HCT116 (cell line): ENCODE measurements around the gene POC1A. TPM values are rescaled to one million over a fixed set of nuclear protein-coding genes. Genes with fewer than 3 reads are reported as not detected.

Experiments used
- ATAC-seq: fragments of 200-7000 bp; cut with Tn5 transposase; 2 replicates; pipeline ENCODE4 v1.9.1; 2020; ENCODE audit warnings: mild to moderate bottlenecking, moderate library complexity
- BruUV-seq: library from RNA; stranded (reverse); fragments of 400-500 nt; replicated peaks from 2 replicates; lab custom pipeline; 2021; lab: Mats Ljungman, UMichigan
- CTCF ChIA-PET: fragments of 300-600 bp; sonication (Branson Sonifier 250); formaldehyde crosslinking; loops from one replicate; lab custom pipeline; 2021; ENCODE audit warnings: antibody characterized with exemption; lab: Charles Lee
- POLR2A ChIA-PET: fragments of 300-600, 350-600 bp; sonication (Branson Sonifier 250); formaldehyde crosslinking; loops from one replicate; lab custom pipeline; 2021; ENCODE audit warnings: antibody characterized with exemption; lab: Charles Lee
- RAD21 ChIA-PET, 2 experiments: fragments of 300-600 bp; sonication (Branson Sonifier 250); formaldehyde crosslinking; loops; one replicate each; lab custom pipeline; 2023; ENCODE audit warnings: low total read pairs in 2 of 2; ENCODE audit not compliant: uncharacterized antibody in 2 of 2, unreplicated experiment in 2 of 2, low non-redundant PET in 1 of 2; lab: Charles Lee
- DNase-seq: peaks from one replicate; pipeline ENCODE4 v3.0.0-alpha.2; 2010; ENCODE audit warnings: low read depth, low spot score
- H2AFZ ChIP-seq: fragments of 200-600 bp; shearing (Covaris generic), sonication (generic); 2 replicates; pipeline ENCODE4 v1.6.1; 2017; ENCODE audit warnings: low read depth, mixed run types, mixed read lengths, antibody characterized with exemption, low read length; ENCODE audit not compliant: poor library complexity, severe bottlenecking
- H3K27ac ChIP-seq: 2 replicates; pipeline ENCODE4 v1.5.1; 2012; ENCODE audit warnings: low read depth, low read length
- H3K27me3 ChIP-seq: fragments of 200-600 bp; sonication (generic); 2 replicates; pipeline ENCODE4 v1.6.1; 2016; ENCODE audit warnings: mixed run types, low read length, mixed read lengths; ENCODE audit not compliant: insufficient read depth
- H3K36me3 ChIP-seq, 2 experiments: fragments of 200-500 bp in 1 of 2; fragments of 200-600 bp in 1 of 2; sonication (Bioruptor generic) in 1 of 2; sonication (generic) in 1 of 2; 2 replicates each; pipeline versions ENCODE4 v1.5.1 to v1.6.1; 2014 to 2016; ENCODE audit warnings: low read length in 2 of 2, inconsistent platforms in 1 of 2, mixed read lengths in 1 of 2, mixed run types in 1 of 2; ENCODE audit not compliant: insufficient read depth in 2 of 2, control insufficient read depth in 1 of 2
- H3K4me1 ChIP-seq, 2 experiments: fragments of 200-600 bp in 1 of 2; sonication (generic) in 1 of 2; 2 replicates each; pipeline versions ENCODE4 v1.5.1 to v1.6.1; 2012 to 2017; ENCODE audit warnings: low read length in 2 of 2, inconsistent platforms in 1 of 2, mild to moderate bottlenecking in 1 of 2, mixed read lengths in 1 of 2, mixed run types in 1 of 2, moderate library complexity in 1 of 2; ENCODE audit not compliant: insufficient read depth in 2 of 2, control insufficient read depth in 1 of 2
- H3K4me2 ChIP-seq: fragments of 200-600 bp; sonication (generic); 2 replicates; pipeline ENCODE4 v1.6.1; 2017; ENCODE audit warnings: mixed run types, low read length, mixed read lengths
- H3K4me3 ChIP-seq, 2 experiments: fragments of 200-600 bp in 1 of 2; sonication (generic) in 1 of 2; replicated peaks in 1 of 2; 2 replicates each; pipeline ENCODE4 v1.5.1; 2011 to 2016; ENCODE audit warnings: low read length in 2 of 2, control low read depth in 1 of 2, low read depth in 1 of 2, mild to moderate bottlenecking in 1 of 2, mixed read lengths in 1 of 2, mixed run types in 1 of 2
- H3K79me2 ChIP-seq: fragments of 200-600 bp; sonication (generic); 2 replicates; pipeline ENCODE4 v1.6.1; 2017; ENCODE audit warnings: mild to moderate bottlenecking, mixed run types, low read length, moderate library complexity, mixed read lengths; ENCODE audit not compliant: insufficient read depth
- H3K9ac ChIP-seq: fragments of 200-600 bp; sonication (generic); 2 replicates; pipeline ENCODE4 v1.6.1; 2016; ENCODE audit warnings: low read length, mixed read lengths
- H3K9me2 ChIP-seq: fragments of 200-600 bp; sonication (generic), shearing (Covaris generic); 2 replicates; pipeline ENCODE4 v1.6.1; 2017; ENCODE audit warnings: mixed run types, mild to moderate bottlenecking, moderate library complexity; ENCODE audit not compliant: insufficient read depth
- H3K9me3 ChIP-seq, 2 experiments: fragments of 200-500 bp in 1 of 2; fragments of 200-600 bp in 1 of 2; sonication (Bioruptor generic) in 1 of 2; sonication (generic) in 1 of 2; 2 replicates each; pipeline ENCODE4 v1.6.1; 2014 to 2017; ENCODE audit warnings: low read length in 2 of 2, mixed read lengths in 2 of 2, inconsistent platforms in 1 of 2, low read depth in 1 of 2, mild to moderate bottlenecking in 1 of 2, mixed run types in 1 of 2, moderate library complexity in 1 of 2; ENCODE audit not compliant: control insufficient read depth in 1 of 2, insufficient read depth in 1 of 2
- H4K20me1 ChIP-seq: fragments of 200-600 bp; sonication (generic), shearing (Covaris generic); 2 replicates; pipeline ENCODE4 v1.6.1; 2017; ENCODE audit warnings: mixed run types, mild to moderate bottlenecking, moderate library complexity; ENCODE audit not compliant: insufficient read depth
- CBX3 ChIP-seq: IDR thresholded peaks from 2 replicates; pipeline ENCODE4 v1.6.1; 2012; ENCODE audit warnings: low read depth
- CEBPB ChIP-seq: IDR thresholded peaks from 2 replicates; pipeline ENCODE4 v1.6.1; 2012; ENCODE audit warnings: low read depth
- EGR1 ChIP-seq: IDR thresholded peaks from 2 replicates; pipeline ENCODE4 v1.6.1; 2012; ENCODE audit warnings: low read depth
- ELF1 ChIP-seq: IDR thresholded peaks from 2 replicates; pipeline ENCODE4 v1.6.1; 2012; ENCODE audit warnings: low read depth, borderline replicate concordance
- EZH2 ChIP-seq: fragments of 200-600 bp; sonication (generic); IDR thresholded peaks from 2 replicates; pipeline ENCODE4 v1.6.1; 2017; ENCODE audit warnings: antibody characterized with exemption, mixed run types
- JUND ChIP-seq: IDR thresholded peaks from 2 replicates; pipeline ENCODE4 v1.6.1; 2012
- POLR2A ChIP-seq: IDR thresholded peaks from 2 replicates; pipeline ENCODE4 v1.7.0; 2011; ENCODE audit warnings: borderline replicate concordance; ENCODE audit not compliant: insufficient read depth, insufficient read length; ENCODE audit errors: extremely low read depth
- RAD21 ChIP-seq: IDR thresholded peaks from 2 replicates; pipeline ENCODE4 v1.6.1; 2012; ENCODE audit warnings: low read depth, mild to moderate bottlenecking
- SIN3A ChIP-seq: IDR thresholded peaks from 2 replicates; pipeline ENCODE4 v1.6.1; 2012; ENCODE audit warnings: low read depth
- SP1 ChIP-seq: IDR thresholded peaks from 2 replicates; pipeline ENCODE4 v1.6.1; 2012; ENCODE audit warnings: low read depth
- SRF ChIP-seq: IDR thresholded peaks from 2 replicates; pipeline ENCODE4 v1.6.1; 2012; ENCODE audit warnings: low read depth
- TCF7L2 ChIP-seq: IDR thresholded peaks from 2 replicates; pipeline ENCODE4 v1.7.0; 2011; ENCODE audit warnings: borderline replicate concordance, inconsistent platforms; ENCODE audit not compliant: insufficient read depth, insufficient read length; ENCODE audit errors: extremely low read depth
- YY1 ChIP-seq: IDR thresholded peaks from 2 replicates; pipeline ENCODE4 v1.6.1; 2011; ENCODE audit warnings: low read length, low read depth, moderate library complexity, mild to moderate bottlenecking; ENCODE audit not compliant: insufficient replicate concordance; ENCODE audit errors: extremely low read depth
- ZFX ChIP-seq: fragments of 450-650 bp; IDR thresholded peaks from 2 replicates; pipeline ENCODE4 v1.6.1; 2017
- ZNF274 ChIP-seq: fragments of 200-500 bp; sonication (Bioruptor generic); IDR thresholded peaks from 2 replicates; pipeline ENCODE4 v1.6.1; 2014; ENCODE audit warnings: mild to moderate bottlenecking, low read depth, low read length, inconsistent platforms
- intact Hi-C: fragments of 100-400 bp; cut with micrococcal nuclease; formaldehyde crosslinking; loops from 2 replicates; pipeline ENCODE4 v1.10.0; 2022
- total RNA-seq: library from RNA; stranded (reverse); gene quantifications from one replicate; pipeline ENCODE4 v1.2.1, GENCODE V29; 2021; ENCODE audit not compliant: unreplicated experiment
- TF ChIP-seq, protein P1 (sequence below): IDR thresholded peaks from 2 replicates; pipeline ENCODE4 v1.6.1; 2012; ENCODE audit warnings: low read depth
- TF ChIP-seq, protein P2 (sequence below): IDR thresholded peaks from 2 replicates; pipeline ENCODE4 v1.6.1; 2011; ENCODE audit warnings: mild to moderate bottlenecking, low read length, moderate library complexity; ENCODE audit not compliant: insufficient replicate concordance; ENCODE audit errors: extremely low read depth
- TF ChIP-seq, protein P3 (sequence below): IDR thresholded peaks from 2 replicates; pipeline ENCODE4 v1.6.1; 2012
- TF ChIP-seq, protein P4 (sequence below), 3 experiments: fragments of 200-600 bp in 1 of 3; sonication (generic) in 1 of 3; IDR thresholded peaks in 2 of 3; conservative IDR thresholded peaks in 1 of 3; 2 replicates each; pipeline ENCODE4 v1.5.1; 2012 to 2017; ENCODE audit warnings: low read depth in 2 of 3, low read length in 2 of 3, antibody characterized with exemption in 1 of 3, borderline replicate concordance in 1 of 3, control low read depth in 1 of 3, mild to moderate bottlenecking in 1 of 3, mixed read lengths in 1 of 3, mixed run types in 1 of 3, moderate library complexity in 1 of 3; ENCODE audit not compliant: insufficient read depth in 1 of 3
- TF ChIP-seq, protein P5 (sequence below): IDR thresholded peaks from 2 replicates; pipeline ENCODE4 v1.6.1; 2012

The POC1A gene
- total RNA-seq, 1 experiment from 2014 or later: 34.0 TPM

DNA sequence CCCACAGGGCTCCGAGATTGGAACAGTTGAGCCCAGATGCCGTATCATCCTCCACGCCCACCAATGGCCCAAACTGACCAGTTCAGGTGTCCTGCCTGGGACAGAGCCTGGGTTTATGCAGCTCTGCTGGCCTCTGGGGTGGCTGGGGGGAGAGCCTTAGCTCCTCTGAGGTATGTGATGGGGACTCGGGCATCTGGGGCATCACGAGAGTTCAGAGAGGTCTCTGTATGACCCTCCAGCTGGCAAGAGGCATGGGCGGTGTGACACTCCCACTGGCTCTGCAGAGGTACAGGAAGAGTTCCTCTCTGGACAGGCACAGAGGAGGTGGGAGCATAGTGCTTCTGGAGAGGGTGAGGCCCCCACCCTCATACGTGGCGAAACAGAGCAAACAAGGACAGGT, 71.3 kb downstream of the POC1A start:
- no peak for TF ChIP-seq TCF7L2
- TF ChIP-seq, protein P1, sequence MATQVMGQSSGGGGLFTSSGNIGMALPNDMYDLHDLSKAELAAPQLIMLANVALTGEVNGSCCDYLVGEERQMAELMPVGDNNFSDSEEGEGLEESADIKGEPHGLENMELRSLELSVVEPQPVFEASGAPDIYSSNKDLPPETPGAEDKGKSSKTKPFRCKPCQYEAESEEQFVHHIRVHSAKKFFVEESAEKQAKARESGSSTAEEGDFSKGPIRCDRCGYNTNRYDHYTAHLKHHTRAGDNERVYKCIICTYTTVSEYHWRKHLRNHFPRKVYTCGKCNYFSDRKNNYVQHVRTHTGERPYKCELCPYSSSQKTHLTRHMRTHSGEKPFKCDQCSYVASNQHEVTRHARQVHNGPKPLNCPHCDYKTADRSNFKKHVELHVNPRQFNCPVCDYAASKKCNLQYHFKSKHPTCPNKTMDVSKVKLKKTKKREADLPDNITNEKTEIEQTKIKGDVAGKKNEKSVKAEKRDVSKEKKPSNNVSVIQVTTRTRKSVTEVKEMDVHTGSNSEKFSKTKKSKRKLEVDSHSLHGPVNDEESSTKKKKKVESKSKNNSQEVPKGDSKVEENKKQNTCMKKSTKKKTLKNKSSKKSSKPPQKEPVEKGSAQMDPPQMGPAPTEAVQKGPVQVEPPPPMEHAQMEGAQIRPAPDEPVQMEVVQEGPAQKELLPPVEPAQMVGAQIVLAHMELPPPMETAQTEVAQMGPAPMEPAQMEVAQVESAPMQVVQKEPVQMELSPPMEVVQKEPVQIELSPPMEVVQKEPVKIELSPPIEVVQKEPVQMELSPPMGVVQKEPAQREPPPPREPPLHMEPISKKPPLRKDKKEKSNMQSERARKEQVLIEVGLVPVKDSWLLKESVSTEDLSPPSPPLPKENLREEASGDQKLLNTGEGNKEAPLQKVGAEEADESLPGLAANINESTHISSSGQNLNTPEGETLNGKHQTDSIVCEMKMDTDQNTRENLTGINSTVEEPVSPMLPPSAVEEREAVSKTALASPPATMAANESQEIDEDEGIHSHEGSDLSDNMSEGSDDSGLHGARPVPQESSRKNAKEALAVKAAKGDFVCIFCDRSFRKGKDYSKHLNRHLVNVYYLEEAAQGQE: no peak
- no peak for TF ChIP-seq CBX3
- no peak for TF ChIP-seq CEBPB
- TF ChIP-seq POLR2A: no peak
- TF ChIP-seq, protein P2, sequence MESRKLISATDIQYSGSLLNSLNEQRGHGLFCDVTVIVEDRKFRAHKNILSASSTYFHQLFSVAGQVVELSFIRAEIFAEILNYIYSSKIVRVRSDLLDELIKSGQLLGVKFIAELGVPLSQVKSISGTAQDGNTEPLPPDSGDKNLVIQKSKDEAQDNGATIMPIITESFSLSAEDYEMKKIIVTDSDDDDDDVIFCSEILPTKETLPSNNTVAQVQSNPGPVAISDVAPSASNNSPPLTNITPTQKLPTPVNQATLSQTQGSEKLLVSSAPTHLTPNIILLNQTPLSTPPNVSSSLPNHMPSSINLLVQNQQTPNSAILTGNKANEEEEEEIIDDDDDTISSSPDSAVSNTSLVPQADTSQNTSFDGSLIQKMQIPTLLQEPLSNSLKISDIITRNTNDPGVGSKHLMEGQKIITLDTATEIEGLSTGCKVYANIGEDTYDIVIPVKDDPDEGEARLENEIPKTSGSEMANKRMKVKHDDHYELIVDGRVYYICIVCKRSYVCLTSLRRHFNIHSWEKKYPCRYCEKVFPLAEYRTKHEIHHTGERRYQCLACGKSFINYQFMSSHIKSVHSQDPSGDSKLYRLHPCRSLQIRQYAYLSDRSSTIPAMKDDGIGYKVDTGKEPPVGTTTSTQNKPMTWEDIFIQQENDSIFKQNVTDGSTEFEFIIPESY: no peak
- no peak for TF ChIP-seq EZH2
- TF ChIP-seq SP1: no peak
- TF ChIP-seq, protein P3, sequence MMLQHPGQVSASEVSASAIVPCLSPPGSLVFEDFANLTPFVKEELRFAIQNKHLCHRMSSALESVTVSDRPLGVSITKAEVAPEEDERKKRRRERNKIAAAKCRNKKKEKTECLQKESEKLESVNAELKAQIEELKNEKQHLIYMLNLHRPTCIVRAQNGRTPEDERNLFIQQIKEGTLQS: no peak
- TF ChIP-seq ZNF274: no peak
- TF ChIP-seq, protein P4, sequence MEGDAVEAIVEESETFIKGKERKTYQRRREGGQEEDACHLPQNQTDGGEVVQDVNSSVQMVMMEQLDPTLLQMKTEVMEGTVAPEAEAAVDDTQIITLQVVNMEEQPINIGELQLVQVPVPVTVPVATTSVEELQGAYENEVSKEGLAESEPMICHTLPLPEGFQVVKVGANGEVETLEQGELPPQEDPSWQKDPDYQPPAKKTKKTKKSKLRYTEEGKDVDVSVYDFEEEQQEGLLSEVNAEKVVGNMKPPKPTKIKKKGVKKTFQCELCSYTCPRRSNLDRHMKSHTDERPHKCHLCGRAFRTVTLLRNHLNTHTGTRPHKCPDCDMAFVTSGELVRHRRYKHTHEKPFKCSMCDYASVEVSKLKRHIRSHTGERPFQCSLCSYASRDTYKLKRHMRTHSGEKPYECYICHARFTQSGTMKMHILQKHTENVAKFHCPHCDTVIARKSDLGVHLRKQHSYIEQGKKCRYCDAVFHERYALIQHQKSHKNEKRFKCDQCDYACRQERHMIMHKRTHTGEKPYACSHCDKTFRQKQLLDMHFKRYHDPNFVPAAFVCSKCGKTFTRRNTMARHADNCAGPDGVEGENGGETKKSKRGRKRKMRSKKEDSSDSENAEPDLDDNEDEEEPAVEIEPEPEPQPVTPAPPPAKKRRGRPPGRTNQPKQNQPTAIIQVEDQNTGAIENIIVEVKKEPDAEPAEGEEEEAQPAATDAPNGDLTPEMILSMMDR (IDR thresholded peaks at IDR 0.05 in 2 of 3, conservative IDR thresholded peaks at IDR 0.05 in 1 of 3; ENCODE audit: borderline replicate concordance in 1 of 3, insufficient read depth in 1 of 3, low read depth in 2 of 3, low read length in 2 of 3): no peak
- no peak for TF ChIP-seq ELF1
- TF ChIP-seq ZFX: no peak
- TF ChIP-seq RAD21: no peak
- TF ChIP-seq SRF: no peak
- TF ChIP-seq SIN3A: no peak
- no peak for TF ChIP-seq YY1
- no peak for TF ChIP-seq JUND
- TF ChIP-seq EGR1: no peak
- TF ChIP-seq, protein P5, sequence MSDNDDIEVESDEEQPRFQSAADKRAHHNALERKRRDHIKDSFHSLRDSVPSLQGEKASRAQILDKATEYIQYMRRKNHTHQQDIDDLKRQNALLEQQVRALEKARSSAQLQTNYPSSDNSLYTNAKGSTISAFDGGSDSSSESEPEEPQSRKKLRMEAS: no peak
- TF ChIP-seq, all 23 proteins: peak for 0
- no TSS peak for BruUV-seq
- no peak overlapping the region for H3K4me2 ChIP-seq
- no peak overlapping the region for H3K4me3 ChIP-seq
- RAD21 ChIA-PET: no interaction called here
- no peaks in the 10 kb centered on the region for H3K79me2 ChIP-seq
- H3K9me3 ChIP-seq: no peaks in the 10 kb centered on the region
- H2AFZ ChIP-seq: no peak overlapping the region
- H3K27ac ChIP-seq: no peak overlapping the region
- H3K27me3 ChIP-seq: no peaks in the 10 kb centered on the region
- ATAC-seq (no peak), DNase-seq (no peak)
- intact Hi-C loops: no loop called here
- H4K20me1 ChIP-seq: no peaks in the 10 kb centered on the region
- no peaks in the 10 kb centered on the region for H3K36me3 ChIP-seq
- CTCF ChIA-PET: no interaction called here
- H3K9me2 ChIP-seq: no peaks in the 10 kb centered on the region
- H3K4me1 ChIP-seq: peaks cover 0 to 6% of the 10 kb centered on the region in 2 experiments; a peak in 1 of 4 replicates
- POLR2A ChIA-PET: no interaction called here
- no peak overlapping the region for H3K9ac ChIP-seq
